Naive thymus-derived CD4-positive, alpha-beta T cell (primary cell): Measurements from ENCODE around the gene APEH. TPM values are rescaled to one million over a fixed set of nuclear protein-coding genes. Genes with fewer than 3 reads are reported as not detected.

Source experiments
- ATAC-seq: fragments of 150-1000 bp; cut with Tn5 transposase; 2 replicates; pipeline ENCODE4 v1.10.0; 2021; ENCODE audit warnings: mild to moderate bottlenecking, moderate library complexity
- CTCF ChIA-PET: fragments of 350-600 bp; sonication (Branson Sonifier 250); formaldehyde crosslinking; loops from one replicate; lab custom pipeline; 2021; ENCODE audit warnings: antibody characterized with exemption; lab: Charles Lee
- POLR2A ChIA-PET: fragments of 350-600 bp; sonication (Branson Sonifier 250); formaldehyde crosslinking; loops from one replicate; lab custom pipeline; 2021; ENCODE audit warnings: antibody characterized with exemption, inconsistent platforms; lab: Charles Lee
- DNase-seq, 9 donors: peaks; one replicate each; pipeline versions ENCODE4 v3.0.0 to v3.0.0-alpha.2; 2020 to 2022; ENCODE audit warnings: mixed read lengths in 1 of 9
- H3K27ac ChIP-seq: one replicate; pipeline ENCODE4 v1.7.0; 2013; ENCODE audit warnings: mild to moderate bottlenecking, low read depth, low read length, moderate library complexity
- H3K27me3 ChIP-seq, 2 donors: one replicate each; pipeline ENCODE4 v1.7.0; 2013; ENCODE audit warnings: low read length in 2 of 2, mild to moderate bottlenecking in 2 of 2, moderate library complexity in 2 of 2; ENCODE audit not compliant: control insufficient read depth in 2 of 2, insufficient read depth in 2 of 2
- H3K36me3 ChIP-seq, 3 experiments: 1 replicate in 2 of 3; 2 replicates in 1 of 3; pipeline ENCODE4 v1.7.0; 2013; ENCODE audit warnings: low read length in 3 of 3, mild to moderate bottlenecking in 3 of 3, moderate library complexity in 1 of 3; ENCODE audit not compliant: insufficient read depth in 3 of 3, control insufficient read depth in 2 of 3
- H3K4me1 ChIP-seq, 2 donors: one replicate each; pipeline ENCODE4 v1.7.0; 2013; ENCODE audit warnings: low read length in 2 of 2, mild to moderate bottlenecking in 2 of 2, moderate library complexity in 1 of 2; ENCODE audit not compliant: control insufficient read depth in 2 of 2, insufficient read depth in 2 of 2
- H3K4me3 ChIP-seq: 2 replicates; pipeline ENCODE4 v1.7.0; 2013; ENCODE audit warnings: mild to moderate bottlenecking, low read length
- H3K9me3 ChIP-seq, 3 experiments: 1 replicate in 2 of 3; 2 replicates in 1 of 3; pipeline ENCODE4 v1.7.0; 2013; ENCODE audit warnings: low read length in 3 of 3; ENCODE audit not compliant: control insufficient read depth in 2 of 3
- H3K27ac Mint-ChIP-seq, 9 donors: one replicate each; pipeline ENCODE4 v1.8.0; 2020 to 2022; ENCODE audit warnings: mixed read lengths in 9 of 9, mild to moderate bottlenecking in 8 of 9, moderate library complexity in 5 of 9, inconsistent platforms in 2 of 9
- H3K27me3 Mint-ChIP-seq, 5 donors: one replicate each; pipeline ENCODE4 v1.8.0; 2021 to 2022; ENCODE audit warnings: mixed read lengths in 5 of 5, mild to moderate bottlenecking in 1 of 5
- H3K36me3 Mint-ChIP-seq, 5 donors: one replicate each; pipeline ENCODE4 v1.8.0; 2020 to 2022; ENCODE audit warnings: mixed read lengths in 5 of 5, mild to moderate bottlenecking in 3 of 5, inconsistent platforms in 1 of 5
- H3K4me1 Mint-ChIP-seq, 7 donors: one replicate each; pipeline ENCODE4 v1.8.0; 2020 to 2022; ENCODE audit warnings: mixed read lengths in 7 of 7, mild to moderate bottlenecking in 3 of 7, inconsistent platforms in 1 of 7
- H3K4me3 Mint-ChIP-seq, 10 donors: one replicate each; pipeline ENCODE4 v1.8.0; 2020 to 2022; ENCODE audit warnings: mild to moderate bottlenecking in 10 of 10, mixed read lengths in 10 of 10, moderate library complexity in 6 of 10, inconsistent platforms in 2 of 10
- H3K9me3 Mint-ChIP-seq, 11 donors: one replicate each; pipeline ENCODE4 v1.8.0; 2020 to 2022; ENCODE audit warnings: mixed read lengths in 11 of 11, mild to moderate bottlenecking in 4 of 11, inconsistent platforms in 1 of 11, moderate library complexity in 1 of 11
- intact Hi-C, 2 donors: fragments of 100-400 bp; cut with micrococcal nuclease; formaldehyde crosslinking; loops; one replicate each; pipeline ENCODE4 v1.15.1; 2023
- polyA plus RNA-seq, 2 donors: library from polyadenylated mRNA; unstranded; fragments of 300-500 nt; fragmentation: Illumina TruSeq; gene quantifications; one replicate each; pipeline ENCODE4 v1.2.3, GENCODE V29; 2021
- total RNA-seq, 6 experiments: library from RNA in 5 of 6; stranded (reverse) in 5 of 6; gene quantifications; 1 replicate in 5 of 6; 2 replicates in 1 of 6; pipeline ENCODE4 v1.2.3 and lab custom pipeline; 2021 to 2026

APEH gene
- total and polyA plus RNA-seq, 7 experiments from 2014 or later, result 75.5 to 151 (median 103) TPM

GRCh38 chr3:49648354-49649019, 25.7 kb upstream of the APEH start:
- ChIA-PET POLR2A (no interaction called here), CTCF (no interaction called here)
- intact Hi-C loops, result no loop called here
- no peaks in the 10 kb centered on the region for H3K36me3 ChIP-seq
- ATAC-seq (no peak), DNase-seq (no peak)
- Mint-ChIP-seq H3K9me3 (peaks cover 0 to 2% (median 0%) of the 10 kb centered on the region in 11 donors), H3K4me3 (no peak overlapping the region), H3K27me3 (no peaks in the 10 kb centered on the region), H3K36me3 (no peaks in the 10 kb centered on the region), H3K27ac (no peak overlapping the region), H3K4me1 (peaks cover 0 to 2% (median 0%) of the 10 kb centered on the region in 7 donors)
- H3K27ac ChIP-seq, result no peak overlapping the region
- no peaks in the 10 kb centered on the region for H3K27me3 ChIP-seq
- H3K4me3 ChIP-seq, result no peak overlapping the region
- no peaks in the 10 kb centered on the region for H3K9me3 ChIP-seq
- no peaks in the 10 kb centered on the region for H3K4me1 ChIP-seq

- Mint-ChIP-seq H3K4me1 (peaks cover 0 to 2% (median 0%) of the 10 kb centered on the region in 7 donors), H3K4me3 (no peak overlapping the region), H3K27ac (no peak overlapping the region), H3K9me3 (peaks cover 0 to 2% (median 0%) of the 10 kb centered on the region in 11 donors), H3K27me3 (no peaks in the 10 kb centered on the region), H3K36me3 (no peaks in the 10 kb centered on the region)
- ATAC-seq (no peak), DNase-seq (no peak)
- intact Hi-C loops, result no loop called here
- Histone ChIP-seq H3K36me3 (no peaks in the 10 kb centered on the region), H3K4me1 (no peaks in the 10 kb centered on the region), H3K27ac (no peak overlapping the region), H3K27me3 (no peaks in the 10 kb centered on the region), H3K4me3 (no peak overlapping the region), H3K9me3 (no peaks in the 10 kb centered on the region)
- POLR2A ChIA-PET, result no interaction called here
- CTCF ChIA-PET, result no interaction called here
Measured at GRCh38 chr3:49649576-49649975, 24.6 kb upstream of the APEH start.

GRCh38 chr3:49650177-49650576, 24.0 kb upstream of the APEH start:
- Mint-ChIP-seq H3K4me1 (peaks cover 0 to 2% (median 0%) of the 10 kb centered on the region in 7 donors), H3K9me3 (peaks cover 0 to 2% (median 0%) of the 10 kb centered on the region in 11 donors), H3K4me3 (no peak overlapping the region), H3K36me3 (no peaks in the 10 kb centered on the region), H3K27ac (peak overlapping the region in 1 of 9 donors; percentile 68), H3K27me3 (no peaks in the 10 kb centered on the region)
- intact Hi-C loops, result no loop called here
- no peak for ATAC-seq
- ChIA-PET CTCF (no interaction called here), POLR2A (no interaction called here)
- H3K9me3 ChIP-seq, result no peaks in the 10 kb centered on the region
- H3K27me3 ChIP-seq, result no peaks in the 10 kb centered on the region
- no peaks in the 10 kb centered on the region for H3K36me3 ChIP-seq
- H3K27ac ChIP-seq, result no peak overlapping the region
- DNase-seq, result no peak
- H3K4me1 ChIP-seq, result no peaks in the 10 kb centered on the region
- no peak overlapping the region for H3K4me3 ChIP-seq

- POLR2A ChIA-PET, result no interaction called here
- H3K27ac Mint-ChIP-seq, result peak overlapping the region in 1 of 9 donors; percentile 68
Measured at GRCh38 chr3:49650637-49651036, 23.5 kb upstream of the APEH start.

GRCh38 chr3:49652218-49652902, 21.8 kb upstream of the APEH start:
- Mint-ChIP-seq H3K9me3 (peaks cover 0 to 1% (median 0%) of the 10 kb centered on the region in 11 donors), H3K36me3 (no peaks in the 10 kb centered on the region), H3K27me3 (peaks cover 0 to 11% (median 0%) of the 10 kb centered on the region in 5 donors), H3K27ac (no peak overlapping the region), H3K4me3 (no peak overlapping the region), H3K4me1 (peaks cover 0 to 2% (median 0%) of the 10 kb centered on the region in 7 donors)
- Histone ChIP-seq H3K4me3 (no peak overlapping the region), H3K36me3 (no peaks in the 10 kb centered on the region), H3K27ac (no peak overlapping the region), H3K4me1 (no peaks in the 10 kb centered on the region), H3K27me3 (no peaks in the 10 kb centered on the region), H3K9me3 (no peaks in the 10 kb centered on the region)
- no peak for DNase-seq
- CTCF ChIA-PET, result no interaction called here
- ATAC-seq, result no peak
- intact Hi-C loops, result no loop called here
- POLR2A ChIA-PET, result no interaction called here

More at GRCh38 chr3:49650637-49651036, 23.5 kb upstream of the APEH start:
- H3K4me1 ChIP-seq, result no peaks in the 10 kb centered on the region
- no peak overlapping the region for H3K27ac ChIP-seq
- Mint-ChIP-seq H3K9me3 (peaks cover 0 to 2% (median 0%) of the 10 kb centered on the region in 11 donors), H3K4me3 (no peak overlapping the region), H3K36me3 (no peaks in the 10 kb centered on the region), H3K27me3 (no peaks in the 10 kb centered on the region), H3K4me1 (peaks cover 0 to 2% (median 0%) of the 10 kb centered on the region in 7 donors)
- H3K9me3 ChIP-seq, result no peaks in the 10 kb centered on the region
- no peaks in the 10 kb centered on the region for H3K36me3 ChIP-seq
- no peak for DNase-seq
- intact Hi-C loops, result no loop called here
- H3K27me3 ChIP-seq, result no peaks in the 10 kb centered on the region
- CTCF ChIA-PET, result no interaction called here
- no peak for ATAC-seq
- H3K4me3 ChIP-seq, result no peak overlapping the region

GRCh38 chr3:49652903-49653415, 21.2 kb upstream of the APEH start:
- H3K36me3 ChIP-seq, result no peaks in the 10 kb centered on the region
- ChIA-PET CTCF (no interaction called here), POLR2A (no interaction called here)
- no peak overlapping the region for H3K27ac Mint-ChIP-seq
- ATAC-seq, result no peak
- no peak overlapping the region for H3K4me3 ChIP-seq
- H3K9me3 Mint-ChIP-seq, result no peaks in the 10 kb centered on the region
- H3K36me3 Mint-ChIP-seq, result no peaks in the 10 kb centered on the region
- H3K4me1 ChIP-seq, result no peaks in the 10 kb centered on the region
- no peak overlapping the region for H3K27ac ChIP-seq
- H3K9me3 ChIP-seq, result no peaks in the 10 kb centered on the region
- intact Hi-C loops, result no loop called here
- no peaks in the 10 kb centered on the region for H3K27me3 ChIP-seq
- DNase-seq, result no peak
- peaks cover 0 to 2% (median 0%) of the 10 kb centered on the region in 7 donors for H3K4me1 Mint-ChIP-seq
- H3K4me3 Mint-ChIP-seq, result no peak overlapping the region
- peaks cover 0 to 14% (median 0%) of the 10 kb centered on the region in 5 donors for H3K27me3 Mint-ChIP-seq
